ENCODE measurements around the gene CNPPD1. TPM values are rescaled to one million over a fixed set of nuclear protein-coding genes. Genes with fewer than 3 reads are reported as not detected.

CNPPD1 gene
- 15.8 and 21.8 TPM in 2 replicates for total RNA-seq (ENCODE audit: low replicate concordance)

GRCh38 chr2:219176818-219177551 is at the start of gene CNPPD1:
CNPPD1 (minus strand) TSS chr2:219176925; CDS start chr2:219176828, 97 bp downstream.
- peaks cover 3% of the 10 kb centered on the region for H3K27me3 Mint-ChIP-seq (ENCODE audit: insufficient read depth, low read depth)
- no peaks in the 10 kb centered on the region for H3K9me3 ChIP-seq (ENCODE audit: low read depth)
- H3K79me2 ChIP-seq (ENCODE audit: low read depth), result peaks cover 24% of the 10 kb centered on the region
- H3K4me1 ChIP-seq, result peaks cover 14% of the 10 kb centered on the region
- H3K36me3 Mint-ChIP-seq, result peaks cover 19% of the 10 kb centered on the region
- H3K27me3 ChIP-seq, result no peaks in the 10 kb centered on the region
- H3K36me3 ChIP-seq, result no peaks in the 10 kb centered on the region
- peaks cover 25% of the 10 kb centered on the region for H3F3A ChIP-seq (ENCODE audit: low read depth)
- H3K4me2 ChIP-seq, result peak within 1 kb of the TSS; percentile 90
- no peak within 1 kb of the TSS for H3K9ac ChIP-seq
- H3K4me3 ChIP-seq, result peak within 1 kb of the TSS; percentile 66
- H3K4me1 Mint-ChIP-seq, result peaks cover 22% of the 10 kb centered on the region
- peak within 1 kb of the TSS; percentile 6 for H3K27ac Mint-ChIP-seq
- peak within 1 kb of the TSS; percentile 89 for H2AFZ ChIP-seq (replicated peaks)
- peaks cover 18% of the 10 kb centered on the region for H4K20me1 ChIP-seq (ENCODE audit: low read depth)
- TF ChIP-seq EZH2phosphoT487 (IDR thresholded peaks at IDR 0.05) (peak; percentile 19), EZH2 (IDR thresholded peaks at IDR 0.05) (peak; percentile 41), CTCF (IDR thresholded peaks at IDR 0.05) (no peak)
- no peaks in the 10 kb centered on the region for H3K9me3 Mint-ChIP-seq
- DNase-seq (ENCODE audit: low spot score), result peak; percentile 92
- peak within 1 kb of the TSS; percentile 1 for H3K27ac ChIP-seq
- peak within 1 kb of the TSS; percentile 97 for H3K4me3 Mint-ChIP-seq

GRCh38 chr2:219225350-219225749 is 48.6 kb upstream of the CNPPD1 start:
- Mint-ChIP-seq H3K4me3 (peak overlapping the region; percentile 52), H3K27ac (no peak overlapping the region), H3K36me3 (peaks cover 19% of the 10 kb centered on the region), H3K27me3 (ENCODE audit: insufficient read depth, low read depth) (peaks cover 6% of the 10 kb centered on the region), H3K9me3 (no peaks in the 10 kb centered on the region), H3K4me1 (peaks cover 20% of the 10 kb centered on the region)
- no peak overlapping the region for H3K9ac ChIP-seq
- H3K4me2 ChIP-seq, result no peak overlapping the region
- no peaks in the 10 kb centered on the region for H3K27me3 ChIP-seq
- H2AFZ ChIP-seq (replicated peaks), result no peak overlapping the region
- H3K27ac ChIP-seq, result no peak overlapping the region
- no peak overlapping the region for H3K4me3 ChIP-seq
- H3K79me2 ChIP-seq (ENCODE audit: low read depth), result peaks cover 18% of the 10 kb centered on the region
- TF ChIP-seq CTCF (IDR thresholded peaks at IDR 0.05) (no peak), EZH2phosphoT487 (IDR thresholded peaks at IDR 0.05) (no peak)
- no peaks in the 10 kb centered on the region for H3K36me3 ChIP-seq
- H3F3A ChIP-seq (ENCODE audit: low read depth), result peaks cover 7% of the 10 kb centered on the region
- H3K4me1 ChIP-seq, result peaks cover 7% of the 10 kb centered on the region
- H3K9me3 ChIP-seq (ENCODE audit: low read depth), result no peaks in the 10 kb centered on the region
- DNase-seq (ENCODE audit: low spot score), result no peak
- H4K20me1 ChIP-seq (ENCODE audit: low read depth), result peaks cover 4% of the 10 kb centered on the region

DNA sequence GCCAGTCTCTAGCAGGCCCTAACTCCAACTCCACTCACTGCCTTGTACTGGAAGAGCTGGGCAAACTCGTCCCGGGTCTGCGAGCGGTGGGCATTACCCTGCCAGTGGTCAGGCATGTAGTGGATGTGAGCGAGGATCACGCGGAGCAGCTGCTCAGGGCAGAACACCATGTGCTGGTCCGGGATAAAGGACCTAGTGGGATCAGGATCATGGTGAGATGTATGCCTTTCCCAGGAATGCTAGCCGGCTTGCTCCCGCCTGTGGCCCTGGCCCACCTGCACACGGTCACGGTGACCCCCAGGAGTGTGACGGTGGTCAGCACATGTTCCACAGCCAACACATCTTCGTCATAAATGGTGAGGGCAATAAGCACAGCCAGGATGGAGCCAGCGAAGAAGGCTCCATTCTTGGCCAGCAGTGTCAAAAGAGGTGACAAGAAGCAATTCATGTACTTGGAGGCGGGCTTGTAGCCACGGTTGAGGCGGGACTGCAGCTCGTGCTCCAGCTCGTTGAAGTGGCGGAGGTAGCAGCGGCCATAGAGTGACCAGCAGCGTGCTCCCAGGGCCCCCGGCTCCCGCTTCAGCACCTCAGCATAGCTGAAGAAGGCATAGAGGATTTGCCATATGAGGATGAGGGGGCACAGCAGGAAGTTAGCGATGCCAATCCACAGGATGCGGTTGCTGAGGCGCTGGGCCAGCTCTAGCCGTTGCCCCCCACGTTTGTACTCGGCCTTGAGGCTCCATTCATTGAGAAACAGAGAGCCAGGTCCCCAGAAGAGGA is 47.3 kb upstream of the CNPPD1 start:
- Mint-ChIP-seq H3K27me3 (ENCODE audit: insufficient read depth, low read depth) (peaks cover 11% of the 10 kb centered on the region), H3K4me3 (no peak overlapping the region)
- H3K4me3 ChIP-seq, result no peak overlapping the region

More for the DNA sequence above, 47.3 kb upstream of the CNPPD1 start:
- Histone ChIP-seq H3K4me1 (peaks cover 7% of the 10 kb centered on the region), H3K27ac (no peak overlapping the region), H4K20me1 (ENCODE audit: low read depth) (peaks cover 4% of the 10 kb centered on the region), H3K27me3 (no peaks in the 10 kb centered on the region), H3K9me3 (ENCODE audit: low read depth) (no peaks in the 10 kb centered on the region), H2AFZ (replicated peaks) (no peak overlapping the region), H3K4me2 (no peak overlapping the region), H3F3A (ENCODE audit: low read depth) (peaks cover 13% of the 10 kb centered on the region), H3K9ac (no peak overlapping the region), H3K79me2 (ENCODE audit: low read depth) (peaks cover 18% of the 10 kb centered on the region), H3K36me3 (no peaks in the 10 kb centered on the region)
- H3K9me3 Mint-ChIP-seq, result no peaks in the 10 kb centered on the region
- H3K4me1 Mint-ChIP-seq, result peaks cover 22% of the 10 kb centered on the region
- DNase-seq (ENCODE audit: low spot score), result no peak
- no peak for TF ChIP-seq EZH2 (IDR thresholded peaks at IDR 0.05)
- no peak for TF ChIP-seq EZH2phosphoT487 (IDR thresholded peaks at IDR 0.05)
- no peak for TF ChIP-seq CTCF (IDR thresholded peaks at IDR 0.05)
- H3K36me3 Mint-ChIP-seq, result peaks cover 22% of the 10 kb centered on the region
- no peak overlapping the region for H3K27ac Mint-ChIP-seq
